SU-DHL-6 (cell line): ENCODE data around the gene DACH1.

Source experiments
- H2AFZ ChIP-seq: fragments of 200-600 bp; sonication (generic); 2 replicates; pipeline ENCODE4 v1.6.1; 2014; ENCODE audit warnings: low read depth, mild to moderate bottlenecking, moderate library complexity, mixed read lengths, antibody characterized with exemption, low read length; ENCODE audit not compliant: severe bottlenecking
- H3F3A ChIP-seq: fragments of 200-600 bp; shearing (Covaris generic); 2 replicates; pipeline ENCODE4 v1.6.0; 2016; ENCODE audit warnings: antibody characterized with exemption, mild to moderate bottlenecking; ENCODE audit not compliant: insufficient read depth
- H3K27ac ChIP-seq: fragments of 200-600 bp; sonication (generic); 2 replicates; pipeline ENCODE4 v1.5.1; 2016; ENCODE audit warnings: low read depth, mild to moderate bottlenecking, low read length, moderate library complexity, mixed read lengths
- H3K27me3 ChIP-seq: fragments of 200-600 bp; sonication (generic), shearing (Covaris generic); 2 replicates; pipeline ENCODE4 v1.6.0; 2014; ENCODE audit warnings: mild to moderate bottlenecking, low read length
- H3K36me3 ChIP-seq: fragments of 200-600 bp; sonication (generic); 2 replicates; pipeline ENCODE4 v1.6.1; 2014; ENCODE audit warnings: mild to moderate bottlenecking, low read length, mixed read lengths
- H3K4me2 ChIP-seq: fragments of 300-600, 200-600 bp; shearing (Covaris generic), sonication (generic); 2 replicates; pipeline ENCODE4 v1.6.0; 2014; ENCODE audit warnings: low read length, low read depth, mild to moderate bottlenecking; ENCODE audit not compliant: poor library complexity, severe bottlenecking
- H3K4me3 ChIP-seq: fragments of 200-600 bp; sonication (generic); 2 replicates; pipeline ENCODE4 v1.5.1; 2014; ENCODE audit warnings: antibody characterized with exemption, low read length, mild to moderate bottlenecking, mixed read lengths; ENCODE audit not compliant: insufficient read depth, poor library complexity, severe bottlenecking
- H3K79me2 ChIP-seq: fragments of 200-600 bp; sonication (generic); 2 replicates; pipeline ENCODE4 v1.6.1; 2014; ENCODE audit warnings: mild to moderate bottlenecking, low read length, moderate library complexity; ENCODE audit not compliant: insufficient read depth
- H3K9ac ChIP-seq: fragments of 200-600 bp; sonication (generic); 2 replicates; pipeline ENCODE4 v1.7.0; 2014; ENCODE audit warnings: mild to moderate bottlenecking, low read length
- H3K9me2 ChIP-seq: fragments of 200-600 bp; sonication (generic); replicated peaks from 2 replicates; pipeline ENCODE4 v1.6.1; 2014; ENCODE audit warnings: low read length; ENCODE audit not compliant: insufficient read depth
- H3K9me3 ChIP-seq: fragments of 200-600 bp; sonication (generic); 2 replicates; pipeline ENCODE4 v1.6.1; 2014; ENCODE audit warnings: low read length, mixed read lengths; ENCODE audit not compliant: insufficient read depth
- H4K20me1 ChIP-seq: fragments of 200-600 bp; sonication (generic); 2 replicates; pipeline ENCODE4 v1.6.1; 2014; ENCODE audit warnings: low read depth, mild to moderate bottlenecking, antibody characterized with exemption, low read length, moderate library complexity, mixed read lengths
- CTCF ChIP-seq: fragments of 200-600 bp; sonication (generic); IDR thresholded peaks from one replicate; pipeline ENCODE4 v1.5.1; 2017; ENCODE audit warnings: antibody characterized with exemption, mild to moderate bottlenecking, low read length, moderate library complexity; ENCODE audit not compliant: insufficient read depth, poor library complexity, severe bottlenecking
- EZH2phosphoT487 ChIP-seq: fragments of 200-600 bp; sonication (generic), shearing (Covaris generic); conservative IDR thresholded peaks from 2 replicates; pipeline ENCODE4 v1.6.1; 2018; ENCODE audit warnings: mild to moderate bottlenecking, antibody characterized with exemption, low read length, moderate library complexity, mixed read lengths

The DACH1 gene

GRCh38 chr13:71882120-71882519, 15.1 kb upstream of the DACH1 start:
- Histone ChIP-seq H4K20me1 (no peaks in the 10 kb centered on the region), H3K27ac (no peak overlapping the region), H3K9me2 (no peaks in the 10 kb centered on the region), H3K79me2 (no peaks in the 10 kb centered on the region), H3K27me3 (no peaks in the 10 kb centered on the region), H3F3A (no peaks in the 10 kb centered on the region), H3K4me3 (no peak overlapping the region), H3K9me3 (no peaks in the 10 kb centered on the region), H3K36me3 (no peaks in the 10 kb centered on the region), H3K9ac (no peak overlapping the region), H3K4me2 (no peak overlapping the region), H2AFZ (no peak overlapping the region)
- TF ChIP-seq EZH2phosphoT487, result no peak
- no peak for TF ChIP-seq CTCF

- Histone ChIP-seq H3K9ac (no peak overlapping the region), H3K79me2 (no peaks in the 10 kb centered on the region), H3K27ac (no peak overlapping the region), H4K20me1 (no peaks in the 10 kb centered on the region), H3F3A (no peaks in the 10 kb centered on the region), H3K9me2 (no peaks in the 10 kb centered on the region), H3K4me2 (no peak overlapping the region), H3K4me3 (no peak overlapping the region), H3K27me3 (no peaks in the 10 kb centered on the region), H2AFZ (no peak overlapping the region), H3K9me3 (no peaks in the 10 kb centered on the region), H3K36me3 (no peaks in the 10 kb centered on the region)
- TF ChIP-seq EZH2phosphoT487, result no peak
- TF ChIP-seq CTCF, result no peak
These were observed 13.9 kb upstream of the DACH1 start for GRCh38 chr13:71880753-71881541.

GRCh38 chr13:71879808-71880344, 12.9 kb upstream of the DACH1 start:
- H2AFZ ChIP-seq, result no peak overlapping the region
- no peaks in the 10 kb centered on the region for H3K36me3 ChIP-seq
- TF ChIP-seq EZH2phosphoT487, result no peak
- TF ChIP-seq CTCF, result no peak
- no peaks in the 10 kb centered on the region for H3K79me2 ChIP-seq
- no peaks in the 10 kb centered on the region for H3F3A ChIP-seq
- H3K9me3 ChIP-seq, result no peaks in the 10 kb centered on the region
- no peaks in the 10 kb centered on the region for H3K9me2 ChIP-seq
- no peaks in the 10 kb centered on the region for H4K20me1 ChIP-seq
- no peak overlapping the region for H3K9ac ChIP-seq
- no peak overlapping the region for H3K4me3 ChIP-seq
- H3K27ac ChIP-seq, result no peak overlapping the region
- H3K4me2 ChIP-seq, result no peak overlapping the region
- H3K27me3 ChIP-seq, result no peaks in the 10 kb centered on the region
